ENCODE data around the gene NPEPL1. TPM values are rescaled to one million over a fixed set of nuclear protein-coding genes. Genes with fewer than 3 reads are reported as not detected.

Gene NPEPL1
- total and polyA plus RNA-seq, 10 of the 15 experiments (the other 5 are each of a cell fraction or from before 2014, with no cell fraction given) = 0.08 to 21.3 (median 10.2) TPM

- TF ChIP-seq PRDM15 (CRISPR knock-in tag; IDR thresholded peaks at IDR 0.05) (no peak), EED (IDR thresholded peaks at IDR 0.05; ENCODE audit: low read depth) (peak; percentile 95), RB1 (IDR thresholded peaks at IDR 0.05; ENCODE audit: borderline replicate concordance) (peak; percentile 94; the same call in 1 of the 2 replicates), RBBP5 (conservative IDR thresholded peaks at IDR 0.05) (no peak), TAF1 (IDR thresholded peaks at IDR 0.05; ENCODE audit: borderline replicate concordance, low read depth, low read length) (peak; percentile 97), ETV6 (conservative IDR thresholded peaks at IDR 0.05 in 1 of 2, IDR thresholded peaks at IDR 0.05 in 1 of 2; ENCODE audit: borderline replicate concordance in 1 of 2, low read depth in 1 of 2) (peak in 1 of 2 experiments; percentile 74; a peak in 2 of 4 replicates), ZSCAN29 (IDR thresholded peaks at IDR 0.05) (peak; percentile 90), BACH1 (IDR thresholded peaks at IDR 0.05; ENCODE audit: borderline replicate concordance) (peak; percentile 80; the same call in 1 of the 2 replicates), RAD51 (IDR thresholded peaks at IDR 0.05) (no peak), MAX (IDR thresholded peaks at IDR 0.05; ENCODE audit: low read depth, low read length) (peak; percentile 89), ZNF274 (IDR thresholded peaks at IDR 0.05; ENCODE audit: insufficient read depth, insufficient read length) (no peak), ATF7 (IDR thresholded peaks at IDR 0.05; ENCODE audit: low read depth) (no peak), USF2 (IDR thresholded peaks at IDR 0.05; ENCODE audit: borderline replicate concordance, low read depth, low read length) (no peak), POLR2A (IDR thresholded peaks at IDR 0.05; ENCODE audit: low read depth, low read length) (peak; percentile 93), ZNF217 (IDR thresholded peaks at IDR 0.05) (peak; percentile 87), GABPA (IDR thresholded peaks at IDR 0.05; ENCODE audit: low read depth) (peak; percentile 100), KDM1A (IDR thresholded peaks at IDR 0.05; ENCODE audit: borderline replicate concordance) (no peak), EZH2 (IDR thresholded peaks at IDR 0.05; ENCODE audit: borderline replicate concordance, control insufficient read depth, low read depth, low read length) (no peak), YBX1 (IDR thresholded peaks at IDR 0.05) (no peak), NFYB (IDR thresholded peaks at IDR 0.05; ENCODE audit: insufficient read depth, low read depth, low read length) (no peak), POU2F2 (IDR thresholded peaks at IDR 0.05; ENCODE audit: borderline replicate concordance, low read depth, low read length) (peak; percentile 97), MEF2A (IDR thresholded peaks at IDR 0.05; ENCODE audit: insufficient read depth, low read depth, low read length) (peak; percentile 81), E4F1 (IDR thresholded peaks at IDR 0.05; ENCODE audit: borderline replicate concordance, partially characterized antibody) (peak; percentile 77), TBL1XR1 (IDR thresholded peaks at IDR 0.05; ENCODE audit: low read depth, low read length) (no peak)
Observed at GRCh38 chr20:58650776-58651558, 41.6 kb upstream of the NPEPL1 start, which contains the start of gene STX16 (continued).

Measured in GM12878 (cell line).